ENCODE results near the gene CRISPLD2.
"Not testable (repeated sequence)": the region's sequence is repeated elsewhere in the genome, so short reads cannot be mapped to it uniquely, and the experiment has no call there.

Gene CRISPLD2

DNA sequence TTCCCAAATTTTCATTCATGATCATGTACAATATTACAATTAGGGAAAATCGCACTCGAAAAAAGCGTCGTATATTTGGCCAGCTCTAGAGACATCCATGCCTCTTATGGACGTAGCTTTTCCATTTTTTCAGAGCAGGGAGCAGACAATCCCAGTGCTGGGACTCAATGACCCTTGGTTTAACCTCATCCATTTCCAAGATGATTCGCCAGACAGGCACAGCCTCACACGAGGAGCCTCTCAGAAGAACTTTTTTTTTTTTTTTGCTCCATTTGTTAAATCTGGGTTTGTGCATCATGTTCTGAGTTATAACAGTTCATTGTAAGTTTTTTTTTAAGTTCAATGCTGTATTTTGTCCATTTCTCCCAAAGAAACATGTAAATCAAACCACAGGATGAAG lies 99.5 kb downstream of the CRISPLD2 start:
- DNase-seq = no peak

DNA sequence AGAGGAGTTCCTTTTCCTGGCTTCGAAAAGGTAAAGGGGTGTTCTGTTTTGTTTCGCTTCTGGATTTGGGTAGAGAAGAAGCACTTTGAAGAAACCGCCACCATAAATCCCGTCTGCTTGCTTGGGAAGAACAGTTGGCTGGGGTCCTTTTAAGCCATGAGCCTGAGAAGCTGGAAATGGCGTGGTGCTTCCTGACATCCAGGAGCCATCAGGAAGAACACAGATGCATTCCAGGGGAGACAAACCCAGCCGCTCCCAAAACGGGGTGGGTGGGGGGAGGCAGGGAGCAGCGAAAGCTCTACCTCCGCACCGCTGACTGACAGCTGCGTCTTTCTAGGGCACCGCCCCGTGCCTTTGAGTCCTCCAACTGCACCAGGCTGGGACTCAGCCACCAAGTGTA lies 99.9 kb downstream of the CRISPLD2 start:
- no peak for DNase-seq

DNA sequence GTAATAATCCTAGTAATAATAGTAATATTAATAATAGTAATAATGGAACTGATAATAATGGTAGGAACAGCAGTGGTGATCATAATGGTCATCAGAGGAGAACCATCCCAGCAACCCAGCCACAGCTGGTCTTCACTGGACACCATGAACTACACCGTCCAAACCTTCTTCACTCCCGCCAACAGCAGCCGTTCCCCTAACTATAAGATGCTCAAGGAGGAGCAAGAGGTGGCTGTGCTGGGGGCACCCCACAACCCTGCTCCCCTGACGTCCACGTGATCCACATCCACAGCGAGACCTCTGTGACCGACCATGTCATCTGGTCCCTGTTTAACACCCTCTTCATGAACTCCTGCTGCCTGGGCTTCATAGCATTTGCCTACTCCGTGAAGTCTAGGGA lies 100.5 kb downstream of the CRISPLD2 start:
- no peak for DNase-seq

DNA sequence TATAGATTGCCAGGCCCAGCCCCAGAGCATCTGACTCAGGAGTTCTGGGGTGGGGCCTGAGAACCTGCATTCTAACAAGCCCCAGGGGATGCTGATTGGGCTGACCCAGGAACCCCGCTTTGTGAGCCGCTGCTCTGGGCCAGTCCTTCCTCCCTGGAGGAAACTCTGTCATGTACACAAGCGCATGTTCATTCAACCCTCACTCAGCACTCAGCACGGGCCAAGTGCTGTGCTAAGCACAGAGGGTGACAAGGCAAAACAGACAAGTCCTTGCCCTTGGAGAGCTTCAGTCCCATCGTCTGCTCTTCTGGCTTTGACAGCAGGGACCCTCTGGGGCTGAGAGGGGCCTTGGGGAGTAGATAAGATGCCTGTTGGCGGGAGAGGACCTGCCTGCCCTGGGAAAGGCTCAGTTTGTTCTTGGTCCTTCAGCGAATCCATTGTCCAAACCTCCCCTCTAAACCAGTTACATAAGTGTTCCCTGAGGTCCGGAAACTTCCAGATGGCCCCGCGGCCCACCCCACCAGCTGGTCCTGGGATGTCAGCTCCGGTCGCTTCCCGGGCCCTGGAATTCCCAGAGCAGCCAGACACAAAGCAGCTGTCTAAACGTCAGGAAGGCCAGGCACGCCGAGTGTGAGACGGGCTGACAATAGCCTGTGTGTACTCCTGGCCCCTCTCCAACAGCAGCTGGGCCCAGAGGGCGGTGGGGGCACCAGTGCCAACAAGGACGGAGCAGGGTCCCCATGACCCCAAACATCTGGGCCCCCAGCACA lies 102.8 kb downstream of the CRISPLD2 start:
- no peak for DNase-seq

DNA sequence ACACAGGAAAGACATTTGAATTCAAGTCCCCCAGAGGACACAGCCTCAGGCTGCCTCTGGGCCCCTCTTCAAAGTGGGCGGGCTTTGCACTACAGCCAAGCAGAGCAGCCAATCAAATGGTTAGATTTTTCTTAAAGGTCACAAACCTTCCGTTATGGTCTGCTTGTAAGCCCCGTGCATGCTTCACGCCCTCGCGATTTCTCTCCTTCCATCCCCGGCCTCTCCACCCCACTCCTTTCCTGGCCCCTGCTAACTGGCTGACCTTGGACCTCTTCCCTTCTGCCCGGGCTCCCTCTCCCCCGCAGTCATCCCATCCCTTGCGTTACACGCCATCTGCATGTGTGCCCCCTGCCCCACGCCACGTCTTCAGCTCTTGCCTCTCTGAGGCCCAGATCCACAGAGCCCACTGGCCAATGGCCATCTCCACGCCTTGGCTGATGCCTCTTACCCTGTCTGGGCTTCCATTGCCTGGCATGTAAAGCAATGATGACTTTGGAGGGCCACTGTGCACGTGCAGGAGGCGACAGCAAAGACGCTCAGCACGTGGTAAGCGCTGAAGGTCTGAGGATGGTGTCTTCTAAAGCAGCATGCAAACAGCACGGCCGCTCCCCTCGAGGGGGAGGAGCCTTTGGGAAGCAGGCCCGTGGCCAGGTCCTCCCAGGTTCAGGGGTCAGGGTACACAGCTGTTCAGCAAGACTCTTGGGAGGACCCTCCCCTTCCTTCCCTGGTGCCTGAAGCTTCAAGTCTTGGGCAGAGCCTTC lies 104.7 kb downstream of the CRISPLD2 start:
- no peak for DNase-seq

DNA sequence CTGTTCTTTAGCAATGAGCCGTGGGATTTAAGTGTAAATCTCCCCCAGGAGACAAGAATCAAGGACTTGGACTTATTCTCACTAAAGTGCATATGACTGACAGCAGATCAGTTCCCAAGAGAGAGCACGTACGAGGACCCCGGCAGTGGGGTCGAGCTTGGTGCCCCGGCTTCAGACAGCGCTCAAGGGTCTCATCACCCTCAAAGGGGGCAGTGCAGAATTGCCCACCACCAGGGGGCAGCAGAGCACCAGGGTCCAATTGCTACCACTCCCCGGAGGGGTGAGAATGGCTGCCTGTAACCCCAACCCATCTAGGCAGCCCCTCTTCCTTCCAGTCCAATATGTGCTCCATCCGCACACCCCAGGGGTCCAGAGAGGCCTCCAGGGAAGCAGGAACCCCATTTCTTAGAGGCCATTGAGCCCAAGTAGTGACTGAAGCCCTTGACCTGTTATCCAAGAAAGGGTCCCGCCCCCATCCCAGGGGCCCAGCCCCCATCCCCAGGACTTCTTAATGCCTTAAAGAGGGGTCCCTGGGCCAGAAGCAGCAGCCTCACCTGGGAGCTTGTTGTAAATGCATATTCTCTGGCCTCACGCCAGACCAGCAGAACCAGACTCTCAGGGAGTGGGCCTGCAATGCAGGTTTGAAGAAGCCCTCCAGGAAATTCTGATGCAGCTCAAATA lies 105.4 kb downstream of the CRISPLD2 start:
- no peak for DNase-seq

DNA sequence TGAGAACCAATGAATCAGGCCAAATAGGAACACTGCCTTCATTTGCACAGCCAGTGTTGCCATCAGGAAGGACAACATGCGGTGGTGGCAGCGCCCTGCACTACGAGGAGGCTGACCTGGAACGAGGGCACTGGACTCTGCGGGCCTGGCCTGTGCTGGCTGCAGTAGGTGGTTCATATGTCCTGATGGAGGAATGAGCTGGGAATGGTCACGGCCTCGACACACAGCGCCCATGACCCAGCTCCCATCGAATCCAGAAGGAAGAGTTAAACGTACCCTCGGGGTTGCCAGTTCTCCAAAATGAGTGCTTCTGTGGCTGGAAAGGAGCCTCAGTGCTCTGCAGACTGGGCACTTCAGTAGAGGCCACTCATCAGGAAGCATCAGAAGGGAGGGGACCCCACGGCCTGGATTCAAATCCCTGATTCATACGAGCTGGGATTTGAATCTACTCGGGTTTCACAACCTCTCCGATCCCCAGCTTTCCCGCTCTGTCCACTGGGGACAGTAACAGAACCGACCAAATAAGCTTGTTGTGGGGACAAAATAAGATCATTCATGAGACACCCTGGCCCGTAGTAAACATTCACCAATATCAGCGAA lies 106.1 kb downstream of the CRISPLD2 start:
- no peak for DNase-seq

DNA sequence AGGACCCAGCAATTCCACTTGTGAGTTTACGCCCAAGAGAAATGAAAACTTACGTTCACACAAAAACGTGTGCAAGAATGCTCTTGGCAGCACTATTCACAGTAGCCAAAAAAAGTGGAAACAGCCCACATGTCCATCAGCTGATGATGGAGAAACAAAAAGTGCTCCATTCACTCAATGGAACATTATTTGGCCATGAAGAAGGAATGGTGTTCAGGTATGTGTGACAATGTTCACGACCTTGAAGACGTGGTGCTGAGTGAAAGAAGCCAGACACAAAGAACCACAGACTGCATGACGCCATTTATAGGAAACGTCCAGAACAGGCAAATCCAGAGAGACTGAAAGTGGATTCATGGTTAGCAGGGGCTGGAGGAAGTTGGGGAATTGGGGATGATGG lies 106.7 kb downstream of the CRISPLD2 start:
- DNase-seq = no peak

DNA sequence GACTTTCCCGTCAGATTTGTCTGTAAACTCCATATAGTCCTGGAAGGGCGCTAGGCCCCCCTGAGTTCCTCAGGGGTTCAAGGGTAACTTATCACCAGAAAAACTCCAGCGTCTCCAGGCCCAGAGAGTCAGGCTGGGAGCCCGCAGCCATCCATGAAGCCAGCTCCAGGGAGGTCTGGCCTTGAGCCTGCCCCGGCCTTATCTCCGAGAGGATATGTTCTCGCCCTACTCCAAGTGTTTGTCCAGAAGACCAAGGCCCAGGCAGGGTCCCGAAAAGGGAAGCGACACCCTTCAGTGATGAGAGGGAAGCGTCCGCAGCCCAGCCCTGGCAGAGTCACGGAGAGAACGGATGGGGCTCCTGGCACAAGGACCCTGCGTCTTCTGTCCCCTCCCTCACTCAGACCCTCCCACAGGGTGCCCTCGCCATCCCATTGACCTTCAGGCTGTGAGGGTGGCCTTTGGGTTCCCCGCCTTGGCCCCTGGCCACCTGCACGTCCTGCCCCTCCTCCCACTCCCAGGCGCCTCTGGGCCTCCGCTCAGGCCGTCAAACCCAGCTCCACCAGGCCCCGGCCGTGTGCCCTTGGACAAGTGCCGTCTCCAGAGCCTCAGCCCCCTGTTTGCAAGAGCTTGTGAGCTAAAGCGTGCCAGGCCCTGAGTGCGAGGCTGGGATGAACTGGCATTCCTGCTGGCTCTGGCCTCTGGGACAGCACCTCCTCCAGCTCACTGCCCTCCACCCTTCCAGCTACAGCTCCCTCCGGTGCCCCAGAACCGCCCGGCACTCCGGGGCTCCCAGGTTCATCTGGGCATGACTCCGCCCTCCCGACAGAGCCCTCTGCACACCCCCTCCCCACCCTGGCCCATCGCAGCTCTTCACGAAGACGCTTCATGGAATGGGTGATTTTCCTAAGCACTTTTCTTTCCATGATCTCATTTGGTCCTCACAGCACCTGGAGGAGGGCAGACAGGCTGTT lies 108.1 kb downstream of the CRISPLD2 start:
- DNase-seq = no peak

DNA sequence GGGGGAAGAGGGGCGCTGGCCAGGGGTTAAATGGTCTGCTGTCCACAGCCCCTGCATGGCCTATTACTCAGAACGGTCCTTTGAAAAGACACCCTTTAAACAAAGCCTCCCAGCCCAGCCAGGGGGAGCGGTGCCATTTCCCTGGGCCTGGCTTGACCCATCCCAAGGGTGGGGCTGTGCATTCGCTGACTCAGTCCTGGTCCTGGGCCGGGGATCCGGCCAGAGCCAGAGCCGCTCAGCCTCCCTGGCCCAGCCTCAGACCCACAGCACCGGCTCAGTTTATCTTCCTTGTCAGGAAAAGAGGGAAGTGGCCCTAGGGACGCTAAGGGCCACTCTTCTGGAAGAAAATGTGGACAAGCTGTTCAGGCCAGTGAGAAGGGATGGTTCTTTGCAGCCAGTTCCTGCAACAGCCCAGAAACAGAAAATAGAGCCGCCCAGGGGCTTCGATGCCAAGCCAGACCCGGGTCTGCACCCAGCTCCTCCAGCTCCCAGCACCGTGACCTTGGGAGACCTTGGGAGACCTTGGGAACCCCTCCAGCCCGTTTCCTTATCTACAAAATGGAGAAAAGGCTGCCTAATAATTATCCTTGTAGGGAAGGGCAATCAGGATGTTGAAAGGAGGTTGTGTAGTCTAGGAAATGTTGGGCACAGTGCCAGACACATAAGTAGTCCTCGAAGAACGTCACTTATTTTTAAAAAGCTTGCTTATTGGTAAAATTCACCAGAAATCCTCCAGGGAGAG lies 109.1 kb downstream of the CRISPLD2 start:
- DNase-seq = no peak

DNA sequence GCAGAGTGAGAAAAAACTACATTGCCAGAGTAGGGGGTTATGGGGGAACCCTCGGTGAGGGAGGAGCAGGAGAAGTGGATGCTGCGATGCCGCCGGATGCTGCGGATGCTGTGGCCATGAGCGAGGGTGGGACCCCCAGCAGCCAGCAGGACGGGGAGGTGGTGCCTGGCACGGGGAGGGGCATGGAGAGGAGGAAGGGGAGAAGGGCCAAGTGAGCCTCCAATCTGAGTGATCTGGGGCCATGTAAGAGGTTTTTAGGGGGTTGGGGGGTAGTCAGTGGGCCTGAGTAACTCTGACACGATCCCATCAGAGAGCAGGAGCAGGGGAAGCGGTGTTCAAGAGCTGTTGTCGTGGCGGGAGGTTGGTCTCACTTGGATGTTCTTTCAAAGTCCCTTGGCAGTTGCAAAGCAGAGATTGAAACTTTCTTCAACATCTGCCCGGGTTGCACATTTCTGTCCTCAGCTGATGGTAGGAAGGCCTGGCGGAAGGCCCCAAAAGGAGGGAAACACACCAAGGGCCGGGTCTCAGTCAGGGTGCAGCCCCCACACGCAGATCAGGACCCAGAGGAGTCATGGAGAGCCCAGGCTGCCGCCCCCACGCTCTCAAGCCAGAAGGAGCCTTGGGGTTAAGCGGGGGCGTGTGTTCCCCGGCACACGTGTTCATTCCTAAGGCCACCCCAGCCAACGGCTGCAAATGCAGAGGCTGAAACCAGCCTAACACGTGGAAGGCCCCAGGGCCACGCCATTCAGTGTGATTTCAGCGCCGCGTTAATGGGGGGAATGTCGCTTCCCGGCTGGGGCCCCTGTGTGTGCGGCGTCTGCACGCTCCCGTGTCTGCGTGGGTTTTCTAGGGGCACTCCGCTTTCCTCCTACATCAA lies 109.9 kb downstream of the CRISPLD2 start:
- DNase-seq = no peak

DNA sequence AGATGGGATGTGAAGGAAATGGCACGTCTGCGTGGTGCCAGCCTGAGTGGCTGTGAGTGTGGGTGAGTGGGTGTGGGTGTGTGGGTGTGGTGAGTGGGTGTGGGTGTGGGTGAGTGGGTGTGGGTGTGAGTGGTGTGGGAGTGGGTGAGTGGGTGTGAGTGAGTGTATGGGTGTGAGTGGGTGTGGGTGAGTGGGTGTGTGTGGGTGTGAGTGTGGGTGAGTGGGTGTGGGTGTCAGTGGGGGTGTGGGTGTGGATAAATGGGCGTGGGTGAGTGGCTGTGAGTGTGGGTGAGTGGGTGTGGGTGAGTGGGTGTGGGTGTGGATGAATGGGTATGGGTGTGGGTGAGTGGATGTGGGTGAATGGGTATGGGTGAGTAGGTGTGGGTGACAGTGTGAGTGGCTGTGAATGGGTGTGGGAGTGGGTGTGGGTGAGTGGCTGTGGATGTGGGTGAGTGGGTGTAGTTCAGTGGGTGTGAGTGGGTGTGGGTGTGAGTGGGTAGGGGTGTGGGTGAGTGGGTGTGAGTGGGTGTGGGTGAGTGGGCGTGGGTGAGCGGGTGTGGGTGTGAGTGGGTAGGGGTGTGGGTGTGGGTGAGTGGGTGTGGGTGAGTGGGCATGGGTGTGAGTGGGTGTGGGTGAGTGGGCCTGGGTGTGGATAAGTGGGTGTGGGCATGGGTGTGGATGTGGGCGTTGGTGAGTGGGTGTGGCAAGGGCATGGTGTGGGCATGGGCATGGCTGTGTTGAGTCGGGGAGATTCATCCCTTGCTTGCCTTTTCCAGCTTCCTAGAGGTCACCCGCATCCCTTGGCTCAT lies 110.7 kb downstream of the CRISPLD2 start:
- DNase-seq = no peak

DNA sequence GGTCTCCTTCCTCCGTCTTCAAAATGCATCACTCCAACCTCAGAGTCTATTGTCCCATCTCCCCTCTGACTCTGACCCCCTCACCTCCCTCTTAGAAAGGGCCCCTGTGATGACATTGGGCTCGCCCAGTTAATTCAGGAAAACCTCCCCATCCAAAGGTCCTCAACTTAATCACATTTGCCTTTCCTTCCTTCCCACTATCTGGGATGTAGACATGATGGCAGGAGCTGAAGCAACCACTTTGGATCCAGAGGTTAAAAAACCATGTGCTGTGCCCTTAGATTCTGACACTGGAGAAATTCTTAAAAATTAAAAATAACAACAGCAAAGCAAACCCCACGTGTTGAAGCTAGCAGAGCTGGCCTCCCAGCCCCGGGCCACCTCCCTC lies 111.3 kb downstream of the CRISPLD2 start:
- no peak for DNase-seq

DNA sequence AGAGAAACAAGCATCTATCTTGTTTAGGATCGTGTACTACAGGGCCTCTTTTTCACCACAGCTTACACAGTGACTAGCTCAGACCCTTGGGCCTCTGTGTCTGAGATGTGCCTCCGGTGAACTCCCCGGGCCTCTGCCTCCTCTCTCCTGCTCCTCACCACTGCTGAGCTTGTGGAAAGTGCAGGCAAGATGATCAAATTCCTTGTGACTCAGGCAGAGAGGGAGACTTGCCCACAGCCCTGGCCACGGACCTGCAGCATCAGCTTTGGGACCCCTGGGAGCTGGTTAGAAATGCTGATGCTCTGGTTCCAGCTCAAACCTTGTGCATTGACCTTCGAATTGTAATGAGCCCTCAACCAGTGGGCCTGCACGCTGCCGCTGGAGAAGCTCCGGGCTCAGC lies 111.7 kb downstream of the CRISPLD2 start:
- DNase-seq = no peak

DNA sequence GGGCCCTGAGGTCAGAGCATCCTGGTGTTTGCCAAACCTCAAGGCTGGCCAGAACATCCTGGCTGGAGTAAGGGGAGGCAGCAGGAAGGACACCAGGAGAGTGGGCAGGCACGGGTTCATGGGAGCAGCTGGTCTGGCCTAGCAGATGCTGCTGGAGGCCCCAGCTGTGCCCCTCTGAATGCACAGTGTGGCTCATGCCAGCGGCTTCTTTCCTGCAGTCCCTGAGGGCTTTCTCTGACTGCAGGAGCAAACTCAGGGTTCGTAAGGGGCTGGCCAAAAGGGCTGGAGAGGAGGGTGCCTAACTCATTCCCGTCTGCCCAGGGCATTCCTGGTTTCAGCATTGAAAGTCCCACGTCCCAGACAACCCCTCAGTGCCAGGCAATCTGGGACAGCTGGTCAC lies 112.9 kb downstream of the CRISPLD2 start:
- no peak for DNase-seq

DNA sequence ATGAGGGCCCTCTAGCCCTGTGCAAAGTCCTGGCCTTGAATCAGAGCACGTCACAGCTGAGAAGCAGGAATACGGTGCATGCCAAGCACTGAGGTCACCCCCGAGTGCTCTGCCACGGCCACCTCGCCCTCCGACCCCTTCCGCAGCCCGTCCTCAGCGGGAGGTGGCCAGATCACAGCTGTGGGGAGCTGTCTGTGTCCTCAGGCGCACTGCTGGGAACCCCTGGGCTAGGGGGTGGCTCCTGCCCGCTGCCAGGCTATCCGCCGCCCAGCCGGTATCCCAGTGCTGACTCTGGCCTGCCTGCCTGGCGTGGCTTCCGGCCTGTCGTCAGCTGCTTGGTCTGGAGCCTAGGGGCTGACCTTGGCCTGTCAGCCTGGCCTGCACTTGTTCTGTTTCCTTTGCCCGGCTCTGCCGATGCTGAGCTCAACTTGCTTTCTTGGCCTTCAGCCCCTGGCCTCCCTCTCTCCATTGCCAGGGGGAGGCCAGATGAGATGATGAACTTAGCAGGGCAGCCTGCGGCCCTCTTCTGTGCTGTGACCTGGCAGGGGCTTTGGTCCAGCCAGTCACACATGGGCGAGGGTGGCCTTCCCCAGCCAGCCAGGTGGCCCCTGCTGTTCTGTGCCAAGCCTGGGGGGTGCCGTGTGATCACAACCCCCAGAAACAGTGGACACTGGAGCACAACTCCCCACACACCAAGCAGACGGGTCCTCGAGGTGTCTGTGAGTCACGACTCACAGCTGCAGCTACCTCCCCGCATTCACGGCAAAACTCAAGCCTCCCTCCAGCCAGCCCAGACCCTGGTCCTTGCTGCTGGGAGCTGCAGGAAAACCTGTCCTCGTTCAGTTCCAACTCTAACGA lies 114.2 kb downstream of the CRISPLD2 start:
- no peak for DNase-seq

DNA sequence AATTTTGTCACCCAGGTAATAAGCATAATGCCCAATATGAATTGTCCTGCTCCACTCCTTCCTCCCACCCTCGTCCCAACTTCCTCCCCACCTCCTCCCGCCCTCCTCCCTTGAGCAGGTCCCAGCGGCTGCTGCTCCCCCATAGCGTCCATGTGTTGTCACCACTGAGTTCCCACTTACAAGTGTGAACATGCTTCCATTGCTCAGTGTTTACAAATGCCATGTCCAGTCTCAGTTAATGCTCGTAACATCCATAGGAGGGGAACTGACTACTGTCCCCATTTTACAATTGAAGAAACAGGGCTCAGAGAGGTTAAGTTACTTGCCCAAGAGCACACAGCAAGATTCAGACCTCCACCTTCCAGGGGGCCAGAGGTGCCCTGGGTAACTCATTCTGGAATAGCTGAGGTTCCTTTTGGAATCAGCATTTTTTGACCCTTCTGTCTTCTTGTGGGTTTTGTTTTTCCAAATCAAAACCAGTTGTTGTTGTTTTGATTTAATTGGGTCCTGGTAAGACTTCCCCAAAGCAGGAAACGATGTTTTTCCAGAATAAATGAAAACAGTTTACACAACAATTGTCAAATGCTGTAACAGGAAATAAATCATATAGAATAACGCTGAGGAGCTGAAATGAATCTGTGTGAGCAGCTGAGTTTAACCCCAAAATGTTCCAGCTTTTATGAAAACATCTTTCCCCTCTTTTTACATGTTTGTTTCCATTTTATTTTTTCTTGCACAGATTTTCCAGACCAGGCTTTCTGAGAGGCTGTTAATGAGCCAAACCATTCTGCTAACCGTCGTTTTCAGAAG lies 117.6 kb downstream of the CRISPLD2 start:
- DNase-seq = no peak

DNA sequence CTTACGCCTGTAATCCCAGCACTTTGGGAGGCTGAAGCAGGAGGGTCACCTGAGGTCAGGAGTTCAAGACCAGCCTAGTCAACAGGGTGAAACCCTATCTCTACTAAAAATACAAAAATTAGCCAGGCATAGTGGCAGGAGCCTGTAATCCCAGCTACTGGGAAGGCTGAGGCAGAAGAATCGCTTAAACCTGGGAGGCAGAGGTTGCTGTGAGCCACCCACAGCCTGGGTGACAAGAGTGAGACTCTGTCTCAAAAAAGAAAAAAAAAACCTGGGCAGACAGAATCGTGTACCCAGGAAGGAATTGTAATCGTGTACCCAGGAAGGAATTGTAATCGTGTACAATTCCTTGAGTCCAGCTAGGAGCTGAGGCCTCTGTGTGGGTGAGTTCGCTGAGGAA lies 118.8 kb downstream of the CRISPLD2 start:
- not testable (repeated sequence) for DNase-seq
